Choroid plexus epithelial cell (primary cell): ENCODE measurements around the gene SLC15A1.

Experiments used
- DNase-seq: peaks from one replicate; pipeline ENCODE4 v3.0.0-alpha.2; 2010; ENCODE audit warnings: low read depth
- H3K4me3 ChIP-seq: 2 replicates; pipeline ENCODE4 v1.5.1; 2011; ENCODE audit warnings: low read depth, mild to moderate bottlenecking, control low read depth, low read length, moderate library complexity
- TF ChIP-seq, protein P1 (sequence below): conservative IDR thresholded peaks from 2 replicates; pipeline ENCODE4 v1.5.1; 2011; ENCODE audit warnings: low read depth, mild to moderate bottlenecking, control low read depth, inconsistent platforms, low read length, moderate library complexity

The SLC15A1 gene

GRCh38 chr13:98787996-98788395, 35.5 kb upstream of the SLC15A1 start:
- no peak for DNase-seq
- no peak overlapping the region for H3K4me3 ChIP-seq
- TF ChIP-seq, protein P1, sequence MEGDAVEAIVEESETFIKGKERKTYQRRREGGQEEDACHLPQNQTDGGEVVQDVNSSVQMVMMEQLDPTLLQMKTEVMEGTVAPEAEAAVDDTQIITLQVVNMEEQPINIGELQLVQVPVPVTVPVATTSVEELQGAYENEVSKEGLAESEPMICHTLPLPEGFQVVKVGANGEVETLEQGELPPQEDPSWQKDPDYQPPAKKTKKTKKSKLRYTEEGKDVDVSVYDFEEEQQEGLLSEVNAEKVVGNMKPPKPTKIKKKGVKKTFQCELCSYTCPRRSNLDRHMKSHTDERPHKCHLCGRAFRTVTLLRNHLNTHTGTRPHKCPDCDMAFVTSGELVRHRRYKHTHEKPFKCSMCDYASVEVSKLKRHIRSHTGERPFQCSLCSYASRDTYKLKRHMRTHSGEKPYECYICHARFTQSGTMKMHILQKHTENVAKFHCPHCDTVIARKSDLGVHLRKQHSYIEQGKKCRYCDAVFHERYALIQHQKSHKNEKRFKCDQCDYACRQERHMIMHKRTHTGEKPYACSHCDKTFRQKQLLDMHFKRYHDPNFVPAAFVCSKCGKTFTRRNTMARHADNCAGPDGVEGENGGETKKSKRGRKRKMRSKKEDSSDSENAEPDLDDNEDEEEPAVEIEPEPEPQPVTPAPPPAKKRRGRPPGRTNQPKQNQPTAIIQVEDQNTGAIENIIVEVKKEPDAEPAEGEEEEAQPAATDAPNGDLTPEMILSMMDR = no peak

- no peak overlapping the region for H3K4me3 ChIP-seq
- TF ChIP-seq, protein P1 = no peak
- no peak for DNase-seq
Observed at GRCh38 chr13:98787173-98787572, 34.7 kb upstream of the SLC15A1 start.

DNA sequence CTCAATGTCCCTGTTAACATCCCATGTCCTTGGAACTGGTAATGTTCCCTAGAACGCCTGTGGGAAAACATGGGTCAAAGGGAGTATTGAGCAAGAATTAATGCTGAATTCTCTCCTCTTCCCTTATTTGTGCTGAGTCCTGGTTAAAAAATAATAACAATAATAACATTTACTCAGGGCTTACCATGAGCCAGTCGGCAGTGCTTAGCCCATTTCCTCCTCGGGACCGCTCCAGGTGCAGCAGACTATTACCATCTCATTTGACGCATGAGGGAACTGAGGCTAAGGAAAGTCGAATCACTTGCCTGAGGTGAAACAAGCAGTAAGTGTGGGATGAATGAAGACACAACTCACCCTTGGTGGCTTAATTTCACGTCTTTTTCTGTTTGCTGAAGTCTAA, 33.6 kb upstream of the SLC15A1 start:
- DNase-seq = no peak
- TF ChIP-seq, protein P1 = no peak
- no peak overlapping the region for H3K4me3 ChIP-seq

DNA sequence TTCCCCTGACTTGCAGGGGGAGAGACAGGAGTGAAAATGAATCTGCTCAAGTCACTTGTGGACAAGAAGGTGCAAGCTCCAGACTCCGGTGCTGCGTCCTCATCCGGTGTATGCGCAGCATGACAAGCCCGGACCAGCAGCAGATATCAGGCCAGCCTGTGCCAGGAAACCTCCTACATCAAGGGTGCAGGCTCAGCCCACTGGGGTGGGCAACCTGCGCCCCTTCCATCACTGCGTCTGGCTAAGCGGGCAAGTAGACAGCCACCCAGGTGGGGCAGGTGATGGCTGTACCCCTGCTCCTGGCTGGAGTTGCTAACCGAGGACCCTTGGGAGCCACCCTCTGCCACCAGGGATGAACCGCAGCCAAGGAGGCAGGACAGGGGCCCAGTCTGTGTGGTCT, 32.9 kb upstream of the SLC15A1 start:
- no peak overlapping the region for H3K4me3 ChIP-seq
- TF ChIP-seq, protein P1 = no peak
- no peak for DNase-seq

DNA sequence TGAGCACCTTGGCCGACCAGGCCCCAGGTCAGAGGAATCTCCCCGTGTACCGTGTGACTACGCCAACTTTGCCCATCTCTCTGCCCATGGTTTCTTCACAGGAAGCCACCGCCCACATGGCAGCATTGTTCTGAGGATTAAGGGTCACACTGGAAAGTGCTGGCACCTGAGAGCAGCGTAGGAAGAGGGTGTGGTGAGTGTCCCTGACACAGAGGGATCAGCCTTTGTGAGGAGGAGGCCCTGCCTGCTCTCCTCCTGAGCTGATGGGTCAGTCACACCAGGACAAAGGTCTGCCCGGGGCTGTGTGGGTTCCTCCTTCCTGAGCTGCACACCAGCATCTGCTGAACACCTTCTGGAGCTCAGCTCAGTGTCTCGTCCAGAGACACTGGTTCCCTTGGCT, 32.2 kb upstream of the SLC15A1 start:
- H3K4me3 ChIP-seq = no peak overlapping the region
- DNase-seq = no peak
- TF ChIP-seq, protein P1 = no peak

GRCh38 chr13:98783856-98784478, 31.5 kb upstream of the SLC15A1 start:
- TF ChIP-seq, protein P1 = no peak
- no peak for DNase-seq
- no peak overlapping the region for H3K4me3 ChIP-seq

GRCh38 chr13:98782654-98783053, 30.2 kb upstream of the SLC15A1 start:
- H3K4me3 ChIP-seq = no peak overlapping the region
- DNase-seq = peak; percentile 75
- TF ChIP-seq, protein P1 = no peak
